GM20431 (cell line): ENCODE measurements around the gene SRSF6.

Experiments
- in situ Hi-C: fragments of 300-500 bp; cut with MseI, MboI; formaldehyde crosslinking; loops from one replicate; pipeline ENCODE4 v1.15.0; 2020; ENCODE audit warnings: low sequenced_read_pairs; ENCODE audit not compliant: unreplicated experiment

The SRSF6 gene

DNA sequence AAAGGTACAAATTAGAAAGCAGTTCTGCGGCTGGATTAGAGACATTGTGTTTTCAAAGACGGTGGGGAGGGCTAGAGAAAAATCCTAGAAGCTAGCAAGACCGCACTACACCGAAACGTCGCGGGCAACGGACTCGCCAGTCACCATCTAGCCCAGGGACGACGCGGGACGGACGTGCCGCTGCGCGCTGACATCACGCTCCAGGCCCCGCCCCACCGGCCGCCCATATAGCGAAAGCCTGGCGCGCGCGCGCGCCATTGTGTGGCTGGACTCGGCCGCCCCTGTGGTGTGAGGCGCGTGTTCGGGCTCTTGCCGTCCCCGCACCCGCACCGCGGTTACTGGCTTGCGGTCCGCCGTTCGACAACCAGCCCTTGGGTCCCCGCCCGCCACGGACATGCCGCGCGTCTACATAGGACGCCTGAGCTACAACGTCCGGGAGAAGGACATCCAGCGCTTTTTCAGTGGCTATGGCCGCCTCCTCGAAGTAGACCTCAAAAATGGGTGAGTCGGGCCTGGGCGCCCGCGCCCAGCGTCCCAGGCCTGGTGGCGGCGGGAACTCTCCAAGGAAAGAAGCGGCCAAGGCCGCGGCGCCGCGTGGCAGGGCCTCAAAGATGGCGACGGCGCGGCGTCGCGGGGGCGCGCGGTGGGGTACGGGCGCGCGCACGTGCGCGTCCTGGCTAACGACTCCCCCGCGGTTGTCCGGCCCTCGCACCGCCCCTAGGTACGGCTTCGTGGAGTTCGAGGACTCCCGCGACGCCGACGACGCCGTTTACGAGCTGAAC lies at the start of gene SRSF6:
Gene SRSF6, plus strand, starts transcription at position 257 of the 782 bp plus-strand sequence. Its CDS starts 138 bp downstream, at position 395.
- in situ Hi-C loops: no loop called here

DNA sequence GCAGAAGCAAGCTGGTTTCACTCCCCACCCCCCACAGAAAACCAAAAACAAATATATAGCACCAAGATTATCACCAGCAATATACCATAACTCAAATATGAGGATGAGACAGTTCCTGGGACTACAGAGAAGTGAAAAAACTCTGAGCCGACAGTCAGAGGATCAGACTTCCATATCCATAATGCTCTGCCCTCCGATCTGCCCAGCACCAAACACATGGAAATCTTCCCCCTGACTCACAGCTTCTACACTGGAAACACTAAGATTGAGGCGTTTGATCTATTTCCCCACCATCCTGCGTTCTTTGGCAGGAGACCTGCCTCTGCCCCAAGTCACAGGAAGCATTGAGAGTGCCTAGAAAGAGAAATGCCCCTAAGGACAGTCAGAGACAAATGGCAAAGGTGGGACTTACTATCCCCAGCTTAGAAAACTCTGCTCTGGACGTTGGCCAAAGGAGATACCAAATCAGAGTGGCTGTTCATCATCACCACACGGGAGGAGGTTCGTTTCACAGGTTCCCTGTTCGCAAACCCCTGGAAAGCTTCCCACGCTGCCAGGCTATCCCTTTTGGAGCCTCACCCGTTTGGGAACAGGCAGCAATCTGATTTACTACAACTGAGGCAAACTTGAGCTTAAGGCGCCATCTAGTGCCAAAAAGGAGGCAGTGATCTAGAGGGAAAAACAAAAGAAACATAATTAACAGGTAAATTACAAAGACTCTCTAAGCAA lies 48.7 kb upstream of the SRSF6 start:
- in situ Hi-C loops: loop anchor here (25.0 kb wide), 1 partner anchor 1672 kb away; no protein-coding TSS in a partner anchor

DNA sequence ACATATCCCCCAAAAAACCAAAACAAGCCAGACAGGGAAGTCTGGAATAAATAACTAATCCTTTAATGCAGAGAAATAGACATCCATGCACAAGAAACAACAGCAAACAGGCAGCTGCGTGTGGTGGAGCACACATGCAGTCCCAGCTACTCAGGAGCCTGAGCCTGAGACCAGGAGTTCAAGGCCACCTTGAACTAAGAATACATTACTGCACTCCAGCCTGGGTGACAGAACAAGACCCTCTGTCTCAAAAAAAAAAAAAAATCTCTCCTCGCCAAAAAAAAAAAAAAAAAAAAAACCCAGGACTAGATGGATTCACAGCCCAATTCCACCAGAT lies 48.2 kb upstream of the SRSF6 start:
- in situ Hi-C loops: loop anchor here (25.0 kb wide), 1 partner anchor 1672 kb away; no protein-coding TSS in a partner anchor

DNA sequence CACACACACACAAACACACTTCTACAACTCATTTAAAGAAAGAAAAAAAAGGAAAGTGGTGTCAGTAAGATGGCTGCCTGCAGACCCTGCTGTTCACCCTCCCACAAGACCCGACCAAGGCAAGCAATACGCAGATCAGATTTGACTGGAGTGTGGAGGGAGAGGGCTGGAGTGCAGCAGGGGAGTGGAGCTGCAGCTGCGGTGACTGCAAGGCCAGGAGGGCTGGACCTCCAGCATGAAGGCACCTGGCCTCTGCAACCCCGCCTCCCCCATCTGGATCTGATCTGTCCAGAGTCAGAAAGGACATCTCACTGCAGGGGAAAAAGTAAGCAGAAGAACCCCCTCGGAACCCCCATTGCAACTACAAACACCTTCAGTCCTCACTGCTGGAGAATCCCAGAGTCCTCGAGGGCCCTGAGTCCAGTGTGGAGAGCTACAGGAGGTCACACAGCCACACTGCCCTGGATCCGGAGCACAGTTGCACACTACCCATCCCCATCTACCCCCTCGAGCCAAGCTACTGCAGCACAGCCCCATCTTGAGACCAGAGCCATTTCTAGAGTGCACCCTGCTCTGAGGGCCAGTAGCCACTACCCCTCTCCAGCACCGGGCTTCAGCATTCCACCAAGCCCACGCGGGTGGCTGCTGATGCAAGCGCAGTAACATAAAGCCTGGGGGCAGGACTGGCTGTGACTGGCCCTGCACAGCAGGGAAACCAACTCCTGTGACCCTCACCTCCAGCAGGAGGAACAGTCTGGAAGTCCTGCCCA lies 41.9 kb upstream of the SRSF6 start:
- in situ Hi-C loops: loop anchor here (25.0 kb wide), 1 partner anchor 1679 kb away; no protein-coding TSS in a partner anchor

DNA sequence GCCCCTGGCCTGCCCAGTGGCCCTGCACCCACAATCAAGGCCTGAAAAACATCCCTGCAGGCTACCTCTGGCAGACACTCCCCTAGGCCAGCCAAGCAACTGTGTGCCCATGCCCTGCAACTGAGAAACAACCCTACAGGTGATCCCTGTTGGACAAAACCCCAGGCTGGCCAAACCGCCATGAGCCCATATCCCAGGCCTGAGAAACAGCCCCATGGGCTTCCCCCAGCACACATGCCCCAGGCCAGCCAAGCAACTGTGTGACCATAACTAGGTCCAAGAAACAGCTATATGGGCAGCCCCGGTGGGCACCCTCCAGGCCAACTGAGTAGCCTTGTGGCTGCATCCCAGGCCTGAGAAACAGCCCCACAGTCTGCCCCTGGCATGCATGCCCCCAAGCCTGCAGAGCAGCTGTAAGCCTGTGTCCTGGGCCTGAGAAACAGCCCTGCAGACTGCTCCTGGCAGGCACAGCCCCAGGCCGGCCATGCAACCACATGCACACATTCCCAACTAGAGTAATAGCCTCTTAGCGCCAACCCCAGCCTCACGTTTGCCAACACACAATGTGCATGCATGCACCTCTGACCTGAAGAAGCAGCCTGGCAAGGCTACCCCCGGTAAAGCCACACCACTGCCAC lies 41.0 kb upstream of the SRSF6 start:
- in situ Hi-C loops: loop anchor here (25.0 kb wide), 1 partner anchor 1679 kb away; no protein-coding TSS in a partner anchor

DNA sequence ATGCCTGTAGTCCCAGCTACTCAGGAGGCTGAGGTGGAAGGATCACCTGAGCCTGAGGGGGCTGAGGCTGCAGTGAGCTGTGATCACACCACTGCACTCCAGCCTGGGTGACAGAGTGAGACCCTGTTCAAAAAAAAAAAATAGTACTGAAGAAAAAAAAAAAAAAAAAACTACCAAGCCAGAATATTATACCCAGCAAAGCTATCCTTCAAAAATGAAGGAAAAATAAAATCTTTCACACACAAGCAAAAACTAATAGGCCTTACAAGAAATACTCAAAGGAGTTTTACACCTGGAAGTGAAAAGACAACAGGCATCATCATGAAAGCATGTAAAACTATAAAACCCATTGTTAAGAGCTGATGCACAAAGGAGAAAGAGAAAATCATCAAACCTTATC lies 37.5 kb upstream of the SRSF6 start:
- in situ Hi-C loops: loop anchor here (25.0 kb wide), 1 partner anchor 1683 kb away; no protein-coding TSS in a partner anchor

DNA sequence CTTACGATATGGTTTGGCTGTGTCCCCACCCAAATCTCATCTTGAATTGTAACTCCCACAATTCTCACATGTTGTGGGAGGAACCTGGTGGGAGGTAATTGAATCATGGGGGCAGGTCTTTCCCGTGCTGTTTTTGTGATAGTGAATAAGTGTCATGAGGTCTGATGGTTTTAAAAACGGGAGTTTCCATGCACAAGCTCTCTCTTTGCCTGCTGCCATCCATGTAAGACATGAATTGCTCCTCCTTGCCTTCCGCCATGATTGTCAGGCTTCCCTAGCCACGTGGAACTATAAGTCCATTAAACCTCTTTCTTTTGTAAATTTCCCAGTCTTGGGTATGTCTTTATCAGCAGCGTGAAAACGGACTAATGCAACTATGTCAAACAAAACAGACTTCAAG lies 36.8 kb upstream of the SRSF6 start:
- in situ Hi-C loops: loop anchor here (25.0 kb wide), 1 partner anchor 1684 kb away; no protein-coding TSS in a partner anchor

DNA sequence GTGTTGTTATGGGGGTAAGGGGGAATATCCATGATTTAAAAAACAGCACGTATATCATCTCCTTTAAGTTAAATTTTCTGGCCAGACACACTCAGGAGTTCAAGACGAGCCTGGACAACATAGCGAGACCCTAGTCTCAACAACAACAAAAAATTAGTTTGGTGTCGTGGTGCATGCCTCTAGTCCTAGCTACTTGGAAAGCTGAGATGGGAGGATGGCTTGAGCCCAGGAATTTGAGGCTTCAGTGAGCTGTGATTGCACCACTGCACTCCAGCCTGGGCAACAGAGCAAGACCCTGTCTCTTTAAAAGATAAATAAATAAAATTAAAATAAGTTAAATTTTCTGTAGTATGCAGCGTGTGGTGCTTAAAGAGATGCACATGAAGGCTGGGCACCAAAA lies 31.5 kb upstream of the SRSF6 start:
- in situ Hi-C loops: loop anchor here (25.0 kb wide), 1 partner anchor 661 kb away; no protein-coding TSS in a partner anchor

DNA sequence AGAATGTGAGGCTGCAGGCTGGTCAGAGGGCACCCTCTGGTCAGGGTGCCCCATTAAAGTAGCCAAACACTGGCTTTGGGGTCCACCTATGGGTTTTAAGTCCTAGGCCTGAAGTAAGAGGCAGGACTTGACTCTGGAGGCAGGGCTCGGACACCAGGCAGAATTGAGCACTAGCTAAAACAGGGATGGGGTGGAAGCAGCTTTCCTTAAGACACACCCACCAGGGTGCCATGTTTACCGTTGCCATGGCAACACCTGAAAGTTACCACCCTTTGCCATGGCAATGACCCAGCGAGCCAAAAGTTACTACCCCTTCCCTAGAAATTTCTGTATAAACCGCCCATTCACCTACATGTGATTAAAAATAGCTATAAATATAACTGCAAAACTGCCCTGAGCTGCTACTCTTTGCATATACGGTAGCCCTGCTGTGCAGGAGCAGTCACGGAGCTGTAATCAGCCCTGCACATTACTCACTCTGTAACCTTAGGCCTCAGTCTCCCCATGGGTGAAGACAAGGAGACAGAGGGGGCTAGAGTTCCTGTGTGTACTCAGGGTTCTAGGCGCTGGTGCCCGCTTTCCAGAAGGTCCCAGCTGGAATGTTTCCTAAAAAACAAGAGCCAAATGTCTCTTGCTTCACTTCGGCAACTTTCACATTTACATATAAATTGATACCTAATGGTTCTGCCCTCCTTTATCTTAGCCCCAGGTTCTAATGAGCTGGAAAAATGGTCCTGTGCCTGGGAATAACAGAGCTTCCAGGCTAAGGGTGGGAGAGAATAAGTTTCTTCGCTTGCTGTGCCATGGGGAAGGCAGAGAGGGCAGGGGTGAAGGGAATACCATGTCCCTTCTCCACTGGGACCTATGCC lies 27.2 kb upstream of the SRSF6 start:
- in situ Hi-C loops: loop anchor here (25.0 kb wide), 1 partner anchor 657 kb away; no protein-coding TSS in a partner anchor

DNA sequence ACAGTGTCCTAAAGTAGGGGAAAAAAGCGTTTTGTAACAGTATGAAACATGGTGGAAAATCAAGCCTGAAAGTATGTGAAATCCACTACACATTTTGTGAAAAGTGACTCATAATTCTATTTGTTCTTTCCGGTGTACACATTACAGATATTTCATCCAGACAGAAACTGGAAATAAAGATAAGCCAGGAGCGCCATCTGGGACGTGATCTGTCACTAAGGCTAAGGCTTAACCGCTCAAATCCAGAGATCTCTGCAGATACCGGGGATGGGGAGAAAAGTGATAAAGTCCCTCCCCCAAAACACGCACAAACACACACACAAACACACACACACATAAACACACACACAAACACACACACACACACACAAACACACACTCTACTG lies 26.6 kb upstream of the SRSF6 start:
- in situ Hi-C loops: loop anchor here (25.0 kb wide), 1 partner anchor 656 kb away; no protein-coding TSS in a partner anchor

DNA sequence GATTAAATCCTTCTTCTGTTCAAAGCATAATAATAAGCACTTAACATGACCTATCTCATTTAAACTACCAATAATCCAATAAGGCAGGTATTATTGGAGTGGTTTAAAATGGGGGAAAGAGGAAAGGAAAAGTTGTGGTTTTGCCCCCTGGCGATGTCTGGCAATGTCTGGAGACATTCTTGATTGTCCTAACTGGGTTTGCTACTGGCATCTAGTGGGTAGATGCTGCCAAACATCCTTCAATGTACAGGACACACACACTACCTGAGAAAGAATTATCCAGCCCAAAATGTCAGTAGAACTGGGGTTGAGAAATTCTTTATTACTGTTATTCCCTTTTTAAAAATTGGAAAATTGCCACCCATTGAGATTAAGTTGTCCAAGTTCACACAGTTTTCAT lies 25.2 kb upstream of the SRSF6 start:
- in situ Hi-C loops: loop anchor here (25.0 kb wide), 1 partner anchor 655 kb away; no protein-coding TSS in a partner anchor

DNA sequence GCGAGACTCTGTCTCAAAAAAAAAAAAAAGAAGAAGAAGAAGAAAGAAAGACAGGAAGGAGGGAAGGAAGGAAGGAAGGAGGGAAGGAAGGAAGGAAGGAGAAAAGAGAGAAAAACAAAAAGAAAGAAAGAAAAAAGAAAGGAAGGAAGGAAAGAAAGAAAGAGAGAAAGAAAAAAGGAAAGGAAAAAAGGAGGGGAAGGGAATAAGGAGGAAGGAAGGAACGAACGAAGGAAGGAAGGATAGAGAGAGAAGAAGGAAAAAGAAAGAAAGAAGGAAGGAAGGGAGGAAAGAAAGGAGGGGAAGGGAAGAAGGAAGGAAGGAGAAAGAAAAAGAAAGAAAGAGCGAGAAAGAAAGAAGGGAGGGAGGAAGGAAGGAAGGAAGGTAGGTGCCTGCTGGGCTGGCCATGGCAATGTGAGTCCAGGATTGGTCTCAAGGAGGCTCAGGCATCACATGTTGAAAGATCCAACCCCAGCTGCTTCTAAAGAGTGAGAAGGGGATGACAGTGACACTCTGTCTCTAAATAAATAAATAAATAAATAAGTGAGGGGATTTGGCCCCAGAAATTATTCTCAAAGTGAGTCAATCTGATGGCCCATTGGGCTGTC lies 24.3 kb upstream of the SRSF6 start:
- in situ Hi-C loops: loop anchor here (25.0 kb wide), 1 partner anchor 654 kb away; no protein-coding TSS in a partner anchor

DNA sequence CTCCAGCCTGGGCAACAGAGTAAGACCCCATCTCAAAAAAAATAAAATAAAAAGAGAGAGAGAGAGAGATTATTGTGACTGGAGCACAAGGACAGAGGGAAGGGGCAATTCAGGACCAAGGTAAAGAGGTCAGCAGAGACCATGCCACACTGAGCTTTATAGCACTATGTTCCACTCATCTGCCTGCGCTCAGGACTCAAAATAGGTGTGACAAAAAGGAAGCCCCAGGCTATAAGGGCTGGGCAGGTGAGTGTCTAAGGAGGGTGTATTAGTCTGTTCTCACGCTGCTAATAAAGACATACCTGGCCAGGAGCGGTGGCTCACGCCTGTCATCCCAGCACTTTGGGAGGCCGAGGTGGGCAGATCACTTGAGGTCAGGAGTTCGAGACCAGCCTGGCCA lies 23.1 kb upstream of the SRSF6 start:
- in situ Hi-C loops: loop anchor here (25.0 kb wide), 1 partner anchor 653 kb away; no protein-coding TSS in a partner anchor

DNA sequence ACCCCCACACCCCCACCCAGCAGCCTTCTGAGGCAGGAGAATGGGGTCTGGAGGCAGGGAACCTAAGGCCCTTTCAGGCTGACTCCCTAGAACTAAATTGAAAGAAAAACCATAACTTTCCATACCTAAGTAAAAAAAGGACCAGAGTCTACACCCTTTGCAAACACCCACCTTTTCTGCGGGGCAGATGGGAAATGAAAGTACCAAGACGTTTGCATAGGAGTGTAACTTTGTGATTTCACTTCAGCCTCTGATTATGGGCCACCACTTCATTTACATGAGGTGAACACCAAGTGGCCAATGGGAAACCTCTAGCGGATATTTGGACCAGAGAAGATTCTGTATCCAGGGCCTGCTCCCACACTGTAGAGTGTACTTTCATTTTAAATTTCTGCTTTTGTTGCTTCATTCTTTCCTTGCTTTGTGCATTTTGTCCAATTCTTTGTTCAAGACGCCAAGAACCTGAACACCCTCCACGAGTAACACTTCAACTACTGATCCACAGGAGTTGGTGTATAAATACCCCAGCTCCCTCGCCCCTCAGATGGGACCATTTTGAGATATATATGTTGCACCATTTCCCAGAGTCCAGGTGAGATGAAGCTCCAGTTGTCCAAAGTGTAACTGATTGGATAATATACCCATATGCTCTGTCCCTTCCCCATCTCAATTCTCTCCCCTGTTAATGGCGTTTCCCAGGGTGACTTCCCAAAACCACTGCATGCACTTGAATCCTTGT lies 18.9 kb upstream of the SRSF6 start:
- in situ Hi-C loops: loop anchor here (25.0 kb wide), 1 partner anchor 649 kb away; no protein-coding TSS in a partner anchor

DNA sequence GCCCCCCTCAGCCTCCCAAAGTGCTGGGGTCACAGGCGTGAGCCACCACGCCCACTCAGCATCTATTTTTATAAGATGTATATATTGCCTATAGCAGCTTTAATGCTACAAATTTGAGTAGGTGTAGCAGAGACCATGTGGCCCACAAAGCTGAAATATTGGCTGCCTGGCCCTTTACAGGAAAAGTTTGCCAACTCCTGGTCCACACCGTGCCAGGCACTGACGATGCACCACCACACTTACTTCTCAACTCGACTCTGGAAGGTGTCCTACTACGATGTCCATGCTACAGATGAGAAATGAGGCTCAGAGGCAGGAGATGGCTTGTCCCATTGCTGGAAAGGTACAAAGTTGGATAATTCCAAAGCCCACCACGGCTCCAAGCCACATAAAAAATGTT lies 17.2 kb upstream of the SRSF6 start:
- in situ Hi-C loops: loop anchor here (25.0 kb wide), 1 partner anchor 647 kb away; no protein-coding TSS in a partner anchor

DNA sequence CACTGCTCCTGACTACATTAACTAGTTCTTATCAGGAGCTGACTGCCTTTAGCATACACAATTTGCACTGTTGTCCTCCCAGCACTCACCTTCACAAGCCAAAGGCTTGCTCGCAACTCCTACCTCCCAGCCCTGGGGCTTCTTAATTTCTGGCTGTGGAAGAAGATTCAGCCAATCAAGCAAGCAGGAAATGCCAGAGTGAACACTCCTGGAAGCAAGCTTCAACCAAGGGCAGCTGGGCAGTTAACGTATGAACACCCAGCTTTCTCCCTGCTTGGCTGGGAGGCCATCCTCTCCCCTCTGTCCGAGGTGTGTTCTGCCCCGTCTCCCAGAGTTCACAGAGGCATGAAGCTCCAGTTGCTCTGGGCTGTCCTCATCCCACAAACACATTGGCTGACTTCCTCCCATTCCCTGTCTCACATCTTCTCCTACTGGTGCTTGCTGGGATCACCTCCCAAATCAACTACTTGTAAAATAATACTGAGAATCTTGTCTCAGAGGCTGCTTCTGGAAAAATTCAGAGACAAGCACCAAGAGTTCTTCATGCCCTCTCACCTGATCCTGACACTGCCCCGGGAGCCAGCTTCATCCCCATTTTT lies 15.3 kb upstream of the SRSF6 start:
- in situ Hi-C loops: loop anchor here (25.0 kb wide), 1 partner anchor 645 kb away; no protein-coding TSS in a partner anchor

DNA sequence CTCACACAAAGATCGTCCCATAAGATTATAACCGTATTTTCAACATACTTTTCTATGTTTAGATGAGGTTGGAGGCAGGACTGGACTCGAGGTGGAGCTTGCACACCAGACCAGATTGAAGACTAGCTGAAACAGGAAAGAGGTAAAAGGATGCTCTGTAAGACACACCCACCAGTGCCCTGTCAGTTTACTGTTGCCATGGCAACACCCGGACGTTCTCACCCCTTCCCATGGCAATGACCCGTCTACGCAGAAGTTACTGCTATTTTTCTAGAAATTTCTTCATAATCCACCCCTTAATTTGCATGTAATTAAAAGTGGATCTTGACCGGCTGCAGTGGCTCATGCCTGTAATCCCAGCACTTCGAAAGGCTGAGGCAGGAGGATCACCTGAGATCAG lies 13.6 kb upstream of the SRSF6 start:
- in situ Hi-C loops: loop anchor here (25.0 kb wide), 1 partner anchor 643 kb away; no protein-coding TSS in a partner anchor
